HG02642 (cell line): ENCODE results near the gene FCSK.
A peak's percentile ranks its signal among the peaks of the same experiment; 100 is the strongest.
"Not testable (repeated sequence)": the region's sequence is repeated elsewhere in the genome, so short reads cannot be mapped to it uniquely, and the experiment has no call there.

Source experiments
- ATAC-seq: cut with Tn5 transposase; IDR thresholded peaks from one replicate; pipeline ENCODE4 v1.9.1; 2021; ENCODE audit warnings: mild to moderate bottlenecking; ENCODE audit not compliant: unreplicated experiment, poor library complexity

The FCSK gene

GRCh38 chr16:70451004-70451340 is 3.4 kb upstream of the FCSK start:
- not testable (repeated sequence) for ATAC-seq

GRCh38 chr16:70453117-70453891 is 1.1 kb upstream of the FCSK start:
- ATAC-seq, result no peak

- ATAC-seq, result peak; percentile 12
These were observed 538 bp upstream of the FCSK start for GRCh38 chr16:70453892-70454221.

- no peak for ATAC-seq
These were observed 1.5 kb downstream of the FCSK start for GRCh38 chr16:70455910-70456309.

- ATAC-seq, result no peak
These were observed 3.2 kb downstream of the FCSK start for GRCh38 chr16:70457446-70458166.

- ATAC-seq, result no peak
These were observed 6.4 kb downstream of the FCSK start for GRCh38 chr16:70460737-70461261.

GRCh38 chr16:70463235-70463634 is 8.8 kb downstream of the FCSK start:
- ATAC-seq, result no peak

- no peak for ATAC-seq
These were observed 11.8 kb downstream of the FCSK start for GRCh38 chr16:70465999-70466804.

GRCh38 chr16:70466805-70467076 is 12.3 kb downstream of the FCSK start:
- no peak for ATAC-seq

GRCh38 chr16:70467113-70467512 is 12.7 kb downstream of the FCSK start:
- no peak for ATAC-seq

- no peak for ATAC-seq
These were observed 13.2 kb downstream of the FCSK start for GRCh38 chr16:70467608-70468007.

GRCh38 chr16:70468776-70469525 is 14.6 kb downstream of the FCSK start:
- no peak for ATAC-seq

GRCh38 chr16:70470141-70470926 is 15.9 kb downstream of the FCSK start:
- no peak for ATAC-seq

- no peak for ATAC-seq
These were observed 16.5 kb downstream of the FCSK start for GRCh38 chr16:70470927-70471341.

- no peak for ATAC-seq
These were observed 18.5 kb downstream of the FCSK start for GRCh38 chr16:70472786-70473433.

GRCh38 chr16:70473446-70474319 is 19.3 kb downstream of the FCSK start:
- no peak for ATAC-seq

- no peak for ATAC-seq
These were observed 20.1 kb downstream of the FCSK start for GRCh38 chr16:70474320-70475053.
